ENCODE data around the gene FEM1A. TPM values are rescaled to one million over a fixed set of nuclear protein-coding genes. Genes with fewer than 3 reads are reported as not detected.

FEM1A gene
- total and polyA plus RNA-seq, 2 donors (not counting 3 experiments of a cell fraction or from before 2014, with no cell fraction given): 5.1 to 11.4 TPM

GRCh38 chr19:4749870-4750590 lies 41.5 kb upstream of the FEM1A start:
- Histone ChIP-seq H3K79me2 (ENCODE audit: control insufficient read depth, insufficient read depth, low read length) (no peaks in the 10 kb centered on the region), H3K4me1 (ENCODE audit: control insufficient read depth, extremely low read depth, insufficient read depth, low read length) (no peaks in the 10 kb centered on the region), H2AFZ (ENCODE audit: low read depth, low read length) (no peak overlapping the region), H3K9ac (replicated peaks; ENCODE audit: extremely low read depth, insufficient read depth, low read length) (no peak overlapping the region), H3K36me3 (ENCODE audit: control insufficient read depth in 2 of 2, extremely low read depth in 1 of 2, insufficient read depth in 2 of 2, low read length in 2 of 2) (no peaks in the 10 kb centered on the region), H3K4me2 (ENCODE audit: insufficient read depth, low read length) (no peak overlapping the region), H3K9me1 (replicated peaks; ENCODE audit: control insufficient read depth, extremely low read depth, insufficient read depth, low read length) (no peaks in the 10 kb centered on the region), H3K27ac (ENCODE audit: insufficient read depth, low read depth, low read length) (no peak overlapping the region), H3K27me3 (ENCODE audit: control insufficient read depth in 2 of 2, insufficient read depth in 2 of 2, low read length in 2 of 2) (peaks cover 0 to 3% of the 10 kb centered on the region in 2 experiments), H4K20me1 (replicated peaks; ENCODE audit: control insufficient read depth, extremely low read depth, insufficient read depth, low read length) (no peaks in the 10 kb centered on the region), H3K9me3 (replicated peaks; ENCODE audit: control insufficient read depth, insufficient read depth, low read length) (no peaks in the 10 kb centered on the region), H3K4me3 (replicated peaks in 1 of 3; ENCODE audit: insufficient read depth in 1 of 3, low read depth in 1 of 3, low read length in 3 of 3) (no peak overlapping the region)
- CTCF ChIA-PET: interaction anchor here (1.8 kb wide), 1 partner anchor 41 kb away, joined by 5 read pairs; no protein-coding TSS in a partner anchor
- BruUV-seq (replicated peaks): no TSS peak
- no peak for FAIRE-seq
- POLR2A ChIA-PET: no interaction called here
- DNase-seq (ENCODE audit: low read depth, low spot score): no peak
- dilution Hi-C loops (cut with MboI; ENCODE audit: extremely low pct_ligation_motif_present, low sequenced_read_pairs): no loop called here
- no peak for TF ChIP-seq GATA2 (IDR thresholded peaks at IDR 0.05; ENCODE audit: insufficient read depth, insufficient read length, low read depth, low read length)
- no peak for TF ChIP-seq EZH2 (IDR thresholded peaks at IDR 0.05; ENCODE audit: borderline replicate concordance, low read depth, low read length, severe bottlenecking)
- TF ChIP-seq MYC (IDR thresholded peaks at IDR 0.05; ENCODE audit: low read depth, low read length): no peak
- TF ChIP-seq CTCF (IDR thresholded peaks at IDR 0.05; ENCODE audit: extremely low read depth in 1 of 2, insufficient read depth in 1 of 2, low read depth in 1 of 2, low read length in 2 of 2): no peak
- intact Hi-C loops (cut with micrococcal nuclease): no loop called here

- DNase-seq (ENCODE audit: low read depth, low spot score) (no peak), FAIRE-seq (no peak)
- ChIA-PET POLR2A (no interaction called here), CTCF (interaction anchor here (1.6 kb wide), 1 partner anchor 16 kb away, joined by 4 read pairs; no protein-coding TSS in a partner anchor)
- Histone ChIP-seq H3K79me2 (ENCODE audit: control insufficient read depth, insufficient read depth, low read length) (no peaks in the 10 kb centered on the region), H3K9me1 (replicated peaks; ENCODE audit: control insufficient read depth, extremely low read depth, insufficient read depth, low read length) (no peaks in the 10 kb centered on the region), H3K9ac (replicated peaks; ENCODE audit: extremely low read depth, insufficient read depth, low read length) (no peak overlapping the region), H3K4me2 (ENCODE audit: insufficient read depth, low read length) (no peak overlapping the region), H4K20me1 (replicated peaks; ENCODE audit: control insufficient read depth, extremely low read depth, insufficient read depth, low read length) (no peaks in the 10 kb centered on the region), H3K4me1 (ENCODE audit: control insufficient read depth, extremely low read depth, insufficient read depth, low read length) (no peaks in the 10 kb centered on the region), H2AFZ (ENCODE audit: low read depth, low read length) (no peak overlapping the region), H3K4me3 (replicated peaks in 1 of 3; ENCODE audit: insufficient read depth in 1 of 3, low read depth in 1 of 3, low read length in 3 of 3) (no peak overlapping the region), H3K9me3 (replicated peaks; ENCODE audit: control insufficient read depth, insufficient read depth, low read length) (no peaks in the 10 kb centered on the region), H3K27ac (ENCODE audit: insufficient read depth, low read depth, low read length) (no peak overlapping the region), H3K27me3 (ENCODE audit: control insufficient read depth in 2 of 2, insufficient read depth in 2 of 2, low read length in 2 of 2) (no peaks in the 10 kb centered on the region), H3K36me3 (ENCODE audit: control insufficient read depth in 2 of 2, extremely low read depth in 1 of 2, insufficient read depth in 2 of 2, low read length in 2 of 2) (no peaks in the 10 kb centered on the region)
- BruUV-seq (replicated peaks): no TSS peak
- dilution Hi-C loops (cut with MboI; ENCODE audit: extremely low pct_ligation_motif_present, low sequenced_read_pairs) (no loop called here), intact Hi-C loops (cut with micrococcal nuclease) (no loop called here)
- TF ChIP-seq, protein P1, sequence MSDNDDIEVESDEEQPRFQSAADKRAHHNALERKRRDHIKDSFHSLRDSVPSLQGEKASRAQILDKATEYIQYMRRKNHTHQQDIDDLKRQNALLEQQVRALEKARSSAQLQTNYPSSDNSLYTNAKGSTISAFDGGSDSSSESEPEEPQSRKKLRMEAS (IDR thresholded peaks at IDR 0.05; ENCODE audit: insufficient read depth, insufficient read length): no peak
- no peak for TF ChIP-seq FOS (IDR thresholded peaks at IDR 0.05; ENCODE audit: borderline replicate concordance, insufficient read depth, low read length)
These were observed 37.3 kb upstream of the FEM1A start for GRCh38 chr19:4754248-4754647.

All from endothelial cell of umbilical vein (primary cell).